Glomerular visceral epithelial cell (primary cell): Measurements from ENCODE around the gene EGFL7.

Source experiments
- DNase-seq: peaks from one replicate; pipeline ENCODE4 v3.0.0-alpha.2; 2016; ENCODE audit errors: extremely low spot score

Gene EGFL7

GRCh38 chr9:136672431-136673087 is 9.8 kb downstream of the EGFL7 start:
- DNase-seq = no peak

GRCh38 chr9:136673088-136673974 is 10.6 kb downstream of the EGFL7 start:
- no peak for DNase-seq

- no peak for DNase-seq
Observed at GRCh38 chr9:136673975-136674785, 11.5 kb downstream of the EGFL7 start.

GRCh38 chr9:136674786-136675349 is 12.2 kb downstream of the EGFL7 start:
- no peak for DNase-seq

- no peak for DNase-seq
Observed at GRCh38 chr9:136675477-136676296, 13.0 kb downstream of the EGFL7 start.

- DNase-seq = no peak
Observed at GRCh38 chr9:136676297-136676794, 13.6 kb downstream of the EGFL7 start.

GRCh38 chr9:136676920-136677686 is 14.4 kb downstream of the EGFL7 start:
- no peak for DNase-seq

- DNase-seq = no peak
Observed at GRCh38 chr9:136678034-136678433, 15.3 kb downstream of the EGFL7 start.

- no peak for DNase-seq
Observed at GRCh38 chr9:136678624-136679023, 15.9 kb downstream of the EGFL7 start.

- DNase-seq = no peak
Observed at GRCh38 chr9:136679431-136679941, 16.8 kb downstream of the EGFL7 start.

GRCh38 chr9:136681029-136681428 is 18.3 kb downstream of the EGFL7 start:
- no peak for DNase-seq

GRCh38 chr9:136681945-136682699 is 19.4 kb downstream of the EGFL7 start:
- DNase-seq = no peak

GRCh38 chr9:136682710-136683109 is 20.0 kb downstream of the EGFL7 start:
- no peak for DNase-seq

- no peak for DNase-seq
Observed at GRCh38 chr9:136683173-136683745, 20.5 kb downstream of the EGFL7 start.

GRCh38 chr9:136683755-136684154 is 21.0 kb downstream of the EGFL7 start:
- no peak for DNase-seq

- no peak for DNase-seq
Observed at GRCh38 chr9:136684339-136684738, 21.6 kb downstream of the EGFL7 start.

- no peak for DNase-seq
Observed at GRCh38 chr9:136684799-136685198, 22.1 kb downstream of the EGFL7 start.

- DNase-seq = no peak
Observed at GRCh38 chr9:136685216-136685615, 22.5 kb downstream of the EGFL7 start.
